ENCODE data around the gene CHST7.

CHST7 gene

GRCh38 chrX:46610070-46610658 lies 36.6 kb downstream of the CHST7 start:
- DNase-seq, result no peak

DNA sequence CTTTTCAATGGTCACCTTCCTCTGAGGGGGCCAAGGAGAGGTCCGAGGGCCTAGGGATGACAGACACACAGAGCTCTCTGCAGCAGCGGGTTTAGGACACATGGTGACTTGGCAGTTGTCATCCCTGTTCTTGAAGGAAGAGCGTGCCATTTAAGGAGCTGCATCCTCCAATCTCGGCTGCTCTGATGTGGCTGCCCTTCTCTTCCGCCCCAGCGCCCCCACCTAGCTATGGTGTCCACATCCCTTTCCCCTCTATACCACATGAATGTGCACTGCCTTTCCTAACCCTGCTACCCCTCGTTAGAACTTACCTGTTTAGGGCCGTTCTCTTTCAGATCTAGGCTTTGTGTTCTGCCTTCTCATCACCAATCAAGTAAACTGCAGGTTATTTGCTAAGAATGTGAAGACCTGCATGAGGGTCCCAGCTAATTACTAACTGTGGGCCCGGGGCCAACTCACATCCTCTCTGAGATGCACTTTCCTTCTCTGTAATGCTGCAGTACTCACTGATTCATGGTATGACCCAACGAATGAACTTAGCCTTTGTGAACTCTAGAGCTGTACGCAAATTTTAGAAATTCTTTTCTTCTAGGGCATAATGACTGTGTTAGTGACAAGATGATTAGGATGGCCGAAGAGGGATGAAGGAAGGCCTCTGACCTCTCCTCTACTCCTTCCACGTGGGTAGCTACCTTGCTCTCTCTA lies 38.2 kb downstream of the CHST7 start:
- DNase-seq, result no peak

GRCh38 chrX:46617906-46618305 lies 44.3 kb downstream of the CHST7 start:
- no peak for DNase-seq

GRCh38 chrX:46618947-46619346 lies 45.4 kb downstream of the CHST7 start:
- no peak for DNase-seq

DNA sequence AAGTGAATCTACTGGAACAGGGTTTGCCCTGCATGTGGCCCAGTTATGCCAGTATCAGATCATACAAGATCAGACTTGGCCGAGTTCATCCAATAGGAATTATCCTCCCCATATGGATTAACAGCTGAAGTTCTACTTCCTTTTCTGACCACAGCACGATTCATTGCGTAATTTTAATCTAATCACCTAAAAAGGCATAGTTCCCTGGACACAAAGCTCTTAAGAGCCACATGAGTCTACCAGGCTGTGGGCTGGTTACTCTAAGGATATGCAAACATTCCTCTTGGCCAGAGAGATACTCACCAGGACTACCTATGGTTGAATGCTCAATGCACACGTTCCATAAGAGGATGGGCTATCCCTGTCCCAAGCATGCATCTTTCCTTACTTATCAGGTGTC lies 46.9 kb downstream of the CHST7 start:
- no peak for DNase-seq

- no peak for DNase-seq
Observed at GRCh38 chrX:46621572-46621971, 48.0 kb downstream of the CHST7 start.

- no peak for DNase-seq
Observed at GRCh38 chrX:46624090-46624786, 50.7 kb downstream of the CHST7 start.

DNA sequence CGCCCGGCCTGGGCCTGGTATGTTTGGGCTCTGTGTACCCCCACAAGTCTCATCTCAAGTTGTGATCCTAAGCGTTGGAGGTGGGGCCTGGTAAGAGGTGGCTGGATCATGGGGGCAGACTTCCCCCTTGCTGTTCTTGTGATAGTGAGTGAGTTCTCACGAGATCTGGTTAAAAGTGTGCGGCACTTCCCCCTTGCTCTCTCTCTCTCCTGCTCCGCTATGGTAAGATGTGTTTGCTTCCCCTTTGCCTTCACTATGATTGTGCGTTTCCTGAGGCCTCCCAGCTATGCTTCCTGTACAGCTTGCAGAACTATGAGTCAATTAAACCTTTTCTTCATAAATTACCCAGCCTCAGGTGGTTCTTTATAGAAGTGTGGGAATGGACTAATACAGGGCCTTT lies 53.0 kb downstream of the CHST7 start:
- peak; percentile 74 for DNase-seq

GRCh38 chrX:46627062-46627461 lies 53.5 kb downstream of the CHST7 start:
- no peak for DNase-seq

DNA sequence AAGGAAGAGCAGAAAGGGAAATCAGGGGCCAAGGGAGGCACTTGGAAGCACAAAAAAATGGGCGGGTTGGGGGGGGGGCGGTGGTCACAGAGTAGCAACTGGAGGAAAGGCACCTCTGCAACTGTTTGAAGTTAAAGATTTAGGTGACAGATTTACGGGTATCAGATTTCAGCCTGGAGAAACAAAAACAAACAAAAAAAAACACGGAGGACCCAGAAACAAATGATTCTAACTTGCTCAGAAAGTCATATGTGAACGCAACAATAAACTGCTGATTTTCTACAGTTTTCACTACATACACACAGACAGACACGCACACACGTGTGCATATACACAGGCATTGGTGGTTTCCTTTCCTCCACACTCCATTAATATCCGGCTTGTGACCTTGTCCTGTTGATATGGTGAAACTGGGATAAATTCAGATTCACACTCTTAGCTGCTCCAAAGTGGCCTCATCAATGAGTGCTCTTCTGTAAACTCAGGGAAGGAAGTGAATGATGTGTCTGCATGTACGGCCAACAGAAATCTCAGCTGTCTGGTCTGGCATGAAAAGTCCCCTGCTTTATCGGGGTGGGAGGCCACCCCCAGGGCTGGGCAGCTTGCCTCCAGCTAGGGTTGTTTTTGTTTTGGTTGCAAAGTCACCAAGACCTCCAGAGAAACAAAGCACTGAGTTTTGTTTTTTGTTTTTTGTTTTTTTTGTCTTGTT lies 54.3 kb downstream of the CHST7 start:
- no peak for DNase-seq

DNA sequence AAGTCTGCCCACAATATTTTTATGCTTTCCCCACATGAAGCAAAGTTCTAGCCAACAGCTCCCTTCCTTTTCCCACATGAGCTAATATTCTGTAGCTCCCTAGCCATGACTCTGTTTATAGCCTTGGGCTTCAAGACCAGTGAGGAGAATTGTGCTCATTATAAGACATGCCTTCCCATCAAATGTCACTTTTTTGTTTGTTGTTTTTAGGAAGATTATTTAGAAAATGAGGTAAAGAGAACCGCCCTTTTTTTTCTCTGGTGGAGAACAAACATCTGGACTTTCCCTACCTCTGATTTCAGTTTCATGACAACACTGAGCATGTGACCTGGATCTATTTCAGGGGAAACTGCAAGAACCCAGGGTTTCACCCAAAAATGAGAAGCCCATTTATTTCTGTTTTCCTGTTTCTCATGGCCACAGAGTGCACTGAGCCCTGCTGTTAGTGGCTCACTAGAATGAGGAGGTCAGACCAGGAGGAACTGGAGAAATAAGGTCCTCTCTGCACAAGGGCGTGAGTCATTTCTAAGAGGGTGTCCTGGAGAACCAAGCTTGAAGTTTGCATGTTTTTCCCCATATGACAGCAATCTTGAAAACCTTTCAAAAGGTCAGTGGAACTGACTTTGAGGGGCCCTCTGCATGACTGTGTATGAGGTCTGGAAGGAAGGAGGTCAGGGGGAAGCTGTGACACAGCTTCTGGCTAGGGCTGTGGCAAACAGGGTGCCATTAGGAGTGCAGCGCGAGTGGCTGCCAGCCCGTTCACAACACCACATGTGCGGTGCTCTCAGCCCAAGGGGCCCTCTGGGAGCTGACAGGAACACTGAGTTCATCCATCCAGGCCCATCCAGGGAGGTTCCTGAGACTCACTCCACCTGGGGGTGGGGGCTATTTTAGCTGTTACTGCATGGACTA lies 55.2 kb downstream of the CHST7 start:
- peak; percentile 48 for DNase-seq

GRCh38 chrX:46630141-46630540 lies 56.6 kb downstream of the CHST7 start:
- DNase-seq, result no peak

DNA sequence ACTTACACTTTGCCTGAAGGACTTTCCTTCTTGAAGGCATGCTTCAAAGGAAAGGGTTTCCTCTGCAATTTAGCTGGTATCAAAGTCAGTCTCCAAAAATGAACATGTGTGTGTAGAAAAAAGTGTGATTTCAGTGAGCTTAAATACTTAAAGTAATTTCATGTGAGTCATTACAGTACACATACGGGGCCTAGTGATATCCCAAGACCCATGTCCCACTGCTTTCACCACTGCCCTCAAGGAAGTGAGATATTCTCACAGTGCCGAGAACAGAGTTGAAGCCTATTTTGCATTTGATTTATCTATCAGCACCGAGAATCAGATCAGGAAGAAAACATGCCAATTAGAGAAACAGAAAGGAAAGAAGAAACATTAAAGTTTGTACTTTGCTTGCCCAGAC lies 61.0 kb downstream of the CHST7 start:
- peak; percentile 32 for DNase-seq

DNA sequence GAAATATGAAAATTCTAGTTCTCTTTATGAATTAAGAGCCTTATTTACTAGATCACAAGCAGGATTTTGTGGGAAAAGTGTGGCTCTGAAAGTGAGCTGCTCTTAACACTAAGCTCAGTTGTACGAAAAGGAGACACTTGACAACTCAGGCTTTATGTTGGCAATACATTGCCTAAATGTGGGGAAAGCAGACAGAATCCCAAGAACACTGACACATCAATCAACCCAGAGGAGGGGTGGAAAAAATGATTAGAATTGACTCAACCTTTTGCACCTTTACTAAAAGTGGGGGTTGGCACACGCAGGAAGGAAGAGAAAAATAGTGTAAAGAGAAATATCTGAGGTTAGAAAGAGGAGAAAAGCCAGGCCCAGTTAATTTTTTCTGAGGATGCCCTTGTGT lies 61.6 kb downstream of the CHST7 start:
- no peak for DNase-seq

- DNase-seq, result no peak
Observed at GRCh38 chrX:46636223-46636622, 62.7 kb downstream of the CHST7 start.

DNA sequence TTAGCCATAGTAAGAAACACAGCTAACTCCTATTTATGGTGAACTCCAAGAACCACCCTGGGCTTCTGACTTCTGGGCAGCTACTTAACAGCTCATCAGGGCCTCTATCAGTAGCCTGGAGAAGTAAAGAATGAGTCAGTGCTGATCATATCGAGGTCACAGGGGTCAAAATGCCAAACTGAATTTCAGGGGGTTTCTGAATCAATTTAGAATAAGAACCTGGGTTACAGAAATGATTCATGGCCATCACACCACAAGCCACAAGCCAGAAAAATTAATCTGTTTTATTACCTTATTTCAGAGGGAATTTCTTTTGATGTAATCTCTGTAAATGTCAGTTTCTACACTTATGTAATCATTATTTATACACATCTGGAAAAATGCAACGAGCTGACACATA lies 64.4 kb downstream of the CHST7 start:
- DNase-seq, result peak; percentile 71

DNA sequence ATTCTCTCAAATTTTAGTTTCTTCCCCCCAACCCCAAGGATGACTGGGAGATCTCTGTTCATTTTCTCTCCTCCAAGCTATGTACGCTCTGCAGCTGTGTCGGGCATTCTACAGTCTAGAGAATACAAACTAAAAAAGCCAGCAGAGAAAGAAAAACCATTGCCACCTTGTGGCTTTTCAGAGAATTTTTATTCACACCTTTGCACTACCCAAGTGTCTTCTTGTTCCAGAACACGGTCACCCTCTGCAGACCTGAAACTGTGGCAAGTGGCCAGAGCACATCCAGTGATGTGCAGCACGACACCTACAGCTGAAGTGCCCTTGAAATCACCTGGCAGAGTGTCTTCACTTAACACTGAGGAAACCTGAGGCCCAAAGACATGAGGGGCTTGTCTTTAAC lies 68.6 kb downstream of the CHST7 start:
- DNase-seq, result peak; percentile 37

DNA sequence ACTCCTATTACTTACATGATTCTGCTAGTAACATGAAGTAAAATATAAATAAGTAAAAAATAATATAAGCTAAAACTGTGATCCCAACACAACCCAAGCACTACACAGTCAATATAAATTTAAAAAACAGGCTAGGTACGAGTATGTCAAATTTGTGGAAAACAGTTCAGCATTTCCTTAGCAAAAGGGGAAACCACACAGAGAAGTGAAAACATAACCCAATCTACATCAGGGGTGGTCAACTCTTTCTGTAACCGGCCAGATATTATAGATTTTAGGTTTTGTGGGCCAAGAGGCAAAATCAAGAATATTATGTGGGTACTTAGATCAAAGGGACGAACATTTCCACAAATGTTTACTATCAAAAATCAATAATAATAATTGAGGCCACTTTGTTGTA lies 70.1 kb downstream of the CHST7 start:
- DNase-seq, result no peak

DNA sequence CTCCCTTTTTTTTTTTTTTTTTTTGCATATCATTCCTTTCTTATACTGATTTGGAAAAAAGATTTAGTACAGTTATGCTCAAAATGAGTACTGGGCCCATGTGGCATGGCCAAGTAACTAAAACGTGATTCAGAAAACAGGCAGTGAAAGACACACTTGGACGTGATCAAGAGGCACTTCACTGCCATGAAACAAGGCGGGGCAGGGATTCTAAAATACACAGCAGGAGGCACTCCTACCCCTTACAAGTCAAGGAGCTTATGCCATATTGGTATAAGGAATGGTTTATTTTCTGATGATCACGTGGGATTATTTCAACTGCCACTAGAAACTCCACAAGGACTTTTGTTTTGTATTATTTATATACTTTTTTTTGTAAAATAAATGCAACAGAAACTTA lies 72.0 kb downstream of the CHST7 start:
- no peak for DNase-seq

GRCh38 chrX:46647251-46647650 lies 73.7 kb downstream of the CHST7 start:
- no peak for DNase-seq
